B cell (primary cell): Measurements from ENCODE around the gene ATXN7L2. TPM values are rescaled to one million over a fixed set of nuclear protein-coding genes. Genes with fewer than 3 reads are reported as not detected.

Source experiments
- ATAC-seq: fragments of 200-7000 bp; cut with Tn5 transposase; one replicate; pipeline ENCODE4 v1.10.0; 2021; ENCODE audit warnings: low read depth, mild to moderate bottlenecking, moderate number of reproducible peaks, moderate library complexity
- CTCF ChIA-PET: fragments of 350-600 bp; sonication (Branson Sonifier 250); formaldehyde crosslinking; loops from one replicate; lab custom pipeline; 2021; ENCODE audit warnings: antibody characterized with exemption, inconsistent platforms; lab: Charles Lee
- POLR2A ChIA-PET: fragments of 350-600 bp; sonication (Branson Sonifier 250); formaldehyde crosslinking; loops from one replicate; lab custom pipeline; 2021; ENCODE audit warnings: antibody characterized with exemption; lab: Charles Lee
- DNase-seq: peaks from one replicate; pipeline ENCODE4 v3.0.0; 2013
- H2AFZ ChIP-seq: 2 replicates; pipeline ENCODE4 v1.6.1; 2012; ENCODE audit warnings: mild to moderate bottlenecking, low read depth, low read length; ENCODE audit not compliant: insufficient read depth, poor library complexity, severe bottlenecking
- H3K27ac ChIP-seq, 2 donors: 1 replicate in 1 of 2; 2 replicates in 1 of 2; pipeline ENCODE4 v1.5.1; 2012 to 2013; ENCODE audit warnings: low read length in 2 of 2, mild to moderate bottlenecking in 2 of 2, moderate library complexity in 1 of 2
- H3K27me3 ChIP-seq, 4 experiments: fragments of 200-600 bp in 1 of 4; sonication (generic) in 1 of 4; replicated peaks in 1 of 4; 1 replicate in 2 of 4; 2 replicates in 2 of 4; pipeline versions ENCODE4 v1.6.1 to v1.7.0; 2013 to 2016; ENCODE audit warnings: low read length in 3 of 4, mild to moderate bottlenecking in 2 of 4, mixed read lengths in 1 of 4, moderate library complexity in 1 of 4; ENCODE audit not compliant: insufficient read depth in 4 of 4, control insufficient read depth in 3 of 4; ENCODE audit errors: control extremely low read depth in 1 of 4
- H3K36me3 ChIP-seq, 2 experiments: replicated peaks in 1 of 2; 1 replicate in 1 of 2; 2 replicates in 1 of 2; pipeline versions ENCODE4 v1.6.1 to v1.7.1; 2013; ENCODE audit warnings: low read length in 1 of 2; ENCODE audit not compliant: insufficient read depth in 2 of 2, control insufficient read depth in 1 of 2; ENCODE audit errors: control extremely low read depth in 1 of 2, extremely low read depth in 1 of 2
- H3K4me1 ChIP-seq, 2 donors: fragments of 200-600 bp in 1 of 2; sonication (generic) in 1 of 2; 1 replicate in 1 of 2; 2 replicates in 1 of 2; pipeline versions ENCODE4 v1.5.1 to v1.6.1; 2013 to 2017; ENCODE audit warnings: low read length in 2 of 2; ENCODE audit not compliant: control insufficient read depth in 2 of 2, insufficient read depth in 2 of 2
- H3K4me2 ChIP-seq: replicated peaks from 2 replicates; pipeline ENCODE3; 2012; ENCODE audit warnings: mild to moderate bottlenecking, low read depth, low read length; ENCODE audit not compliant: poor library complexity, severe bottlenecking
- H3K4me3 ChIP-seq, 5 experiments: fragments of 200-600 bp in 1 of 5; sonication (generic) in 1 of 5; 1 replicate in 3 of 5; 2 replicates in 2 of 5; pipeline versions ENCODE4 v1.5.1 to v1.7.0; 2011 to 2016; ENCODE audit warnings: low read length in 4 of 5, mild to moderate bottlenecking in 4 of 5, low read depth in 2 of 5, control low read depth in 1 of 5, moderate library complexity in 1 of 5; ENCODE audit not compliant: insufficient read depth in 1 of 5; ENCODE audit errors: control extremely low read depth in 1 of 5, extremely low read depth in 1 of 5
- H3K79me2 ChIP-seq: fragments of 200-600 bp; sonication (generic); one replicate; pipeline ENCODE4 v1.6.0; 2016; ENCODE audit warnings: low read length; ENCODE audit not compliant: control insufficient read depth, insufficient read depth
- H3K9ac ChIP-seq: fragments of 200-600 bp; sonication (generic); 2 replicates; pipeline ENCODE4 v1.6.1; 2017; ENCODE audit warnings: mild to moderate bottlenecking, low read length, moderate library complexity
- H3K9me3 ChIP-seq, 3 donors: one replicate each; pipeline versions ENCODE4 v1.6.1 to v1.7.1; 2013; ENCODE audit warnings: low read length in 2 of 3; ENCODE audit not compliant: control insufficient read depth in 2 of 3, insufficient read depth in 1 of 3; ENCODE audit errors: control extremely low read depth in 1 of 3
- H4K20me1 ChIP-seq: 2 replicates; pipeline ENCODE4 v1.6.0; 2012; ENCODE audit warnings: mild to moderate bottlenecking, low read length; ENCODE audit not compliant: insufficient read depth, control insufficient read depth, poor library complexity, severe bottlenecking
- H3K27ac Mint-ChIP-seq: one replicate; pipeline ENCODE4 v1.8.0; 2021; ENCODE audit warnings: mixed read lengths
- H3K27me3 Mint-ChIP-seq: one replicate; pipeline ENCODE4 v1.8.0; 2021; ENCODE audit warnings: mixed read lengths
- H3K4me1 Mint-ChIP-seq: one replicate; pipeline ENCODE4 v1.8.0; 2021; ENCODE audit warnings: mixed read lengths
- H3K4me3 Mint-ChIP-seq: one replicate; pipeline ENCODE4 v1.8.0; 2021; ENCODE audit warnings: mixed read lengths
- H3K9me3 Mint-ChIP-seq: one replicate; pipeline ENCODE4 v1.8.0; 2022; ENCODE audit warnings: mixed read lengths; ENCODE audit not compliant: insufficient read depth
- EZH2 ChIP-seq: IDR thresholded peaks from 2 replicates; pipeline ENCODE4 v1.6.1; 2012; ENCODE audit warnings: borderline replicate concordance, low read depth, mild to moderate bottlenecking, moderate library complexity, low read length; ENCODE audit not compliant: insufficient read depth, poor library complexity, severe bottlenecking
- WGBS: methylation state at CpG from one replicate; pipeline ENCODE4 v1.1.5; 2013; ENCODE audit warnings: missing lambda C conversion rate; ENCODE audit not compliant: insufficient coverage; 5-methylcytosine and 5-hydroxymethylcytosine counted together
- intact Hi-C: fragments of 100-400 bp; cut with micrococcal nuclease; formaldehyde crosslinking; loops from one replicate; pipeline ENCODE4 v1.10.0; 2022
- polyA plus RNA-seq: library from polyadenylated mRNA; depleted of rRNA; stranded (reverse); fragments of >200 nt; gene quantifications from 2 replicates; pipeline ENCODE4 v1.2.3, GENCODE V29; 2012
- total RNA-seq, 2 donors: library from RNA; stranded (reverse); fragments of 120-200 nt in 1 of 2; gene quantifications; 1 replicate in 1 of 2; 2 replicates in 1 of 2; pipeline versions ENCODE4 v1.2.3 to v1.2.4, GENCODE V29; 2013 to 2022
- TF ChIP-seq, protein P1 (sequence below): fragments of 200-600 bp; IDR thresholded peaks from one replicate; pipeline ENCODE4 v1.8.0; 2022; ENCODE audit warnings: antibody characterized with exemption, mild to moderate bottlenecking

ATXN7L2 gene
- total and polyA plus RNA-seq, 2 donors (not counting 1 experiment from before 2014, with no cell fraction given) = 10.9 to 12.4 TPM

DNA sequence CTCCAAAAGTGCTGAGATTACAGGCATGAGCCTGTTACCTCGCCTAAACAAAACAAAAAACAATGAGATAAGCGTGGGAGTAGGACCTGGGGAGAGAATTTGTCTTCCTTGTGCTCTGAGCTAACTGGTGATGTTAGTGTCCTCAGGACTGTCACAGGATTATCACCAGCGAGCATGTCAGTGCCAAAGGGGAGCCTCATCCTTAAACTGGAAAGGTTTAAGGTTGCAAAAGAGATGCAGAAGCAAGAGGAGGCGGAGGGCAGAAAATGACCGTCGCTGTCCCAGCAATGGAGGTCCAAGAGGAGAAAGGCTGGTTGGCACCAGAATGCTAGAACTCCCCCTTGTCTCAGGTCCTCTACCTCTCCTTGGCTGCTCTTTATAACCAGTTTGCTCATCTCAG is 13.5 kb upstream of the ATXN7L2 start:
- Histone ChIP-seq H3K4me3 (no peak overlapping the region), H3K9ac (no peak overlapping the region), H3K79me2 (no peaks in the 10 kb centered on the region), H3K36me3 (no peaks in the 10 kb centered on the region), H3K27me3 (peaks cover 0 to 66% (median 41%) of the 10 kb centered on the region in 4 experiments), H2AFZ (no peak overlapping the region), H3K9me3 (peaks cover 0 to 8% (median 1%) of the 10 kb centered on the region in 3 donors), H3K4me1 (peaks cover 13% of the 10 kb centered on the region in 2 donors), H3K27ac (no peak overlapping the region), H4K20me1 (no peaks in the 10 kb centered on the region), H3K4me2 (no peak overlapping the region)
- no peak for DNase-seq
- peaks cover 8% of the 10 kb centered on the region for H3K4me1 Mint-ChIP-seq
- POLR2A ChIA-PET = no interaction called here
- no peak for ATAC-seq
- H3K27ac Mint-ChIP-seq = no peak overlapping the region
- no peaks in the 10 kb centered on the region for H3K9me3 Mint-ChIP-seq
- TF ChIP-seq EZH2 = no peak
- TF ChIP-seq, protein P1, sequence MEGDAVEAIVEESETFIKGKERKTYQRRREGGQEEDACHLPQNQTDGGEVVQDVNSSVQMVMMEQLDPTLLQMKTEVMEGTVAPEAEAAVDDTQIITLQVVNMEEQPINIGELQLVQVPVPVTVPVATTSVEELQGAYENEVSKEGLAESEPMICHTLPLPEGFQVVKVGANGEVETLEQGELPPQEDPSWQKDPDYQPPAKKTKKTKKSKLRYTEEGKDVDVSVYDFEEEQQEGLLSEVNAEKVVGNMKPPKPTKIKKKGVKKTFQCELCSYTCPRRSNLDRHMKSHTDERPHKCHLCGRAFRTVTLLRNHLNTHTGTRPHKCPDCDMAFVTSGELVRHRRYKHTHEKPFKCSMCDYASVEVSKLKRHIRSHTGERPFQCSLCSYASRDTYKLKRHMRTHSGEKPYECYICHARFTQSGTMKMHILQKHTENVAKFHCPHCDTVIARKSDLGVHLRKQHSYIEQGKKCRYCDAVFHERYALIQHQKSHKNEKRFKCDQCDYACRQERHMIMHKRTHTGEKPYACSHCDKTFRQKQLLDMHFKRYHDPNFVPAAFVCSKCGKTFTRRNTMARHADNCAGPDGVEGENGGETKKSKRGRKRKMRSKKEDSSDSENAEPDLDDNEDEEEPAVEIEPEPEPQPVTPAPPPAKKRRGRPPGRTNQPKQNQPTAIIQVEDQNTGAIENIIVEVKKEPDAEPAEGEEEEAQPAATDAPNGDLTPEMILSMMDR = no peak
- peaks cover 55% of the 10 kb centered on the region for H3K27me3 Mint-ChIP-seq
- WGBS = 70% methylated on average over 4 of the region's 6 CpGs
- intact Hi-C loops = no loop called here
- CTCF ChIA-PET = interaction anchor here (0.6 to 1.2 kb wide), 3 partner anchors 13 to 471 kb away, joined by 4 to 5 read pairs (median 4); no protein-coding TSS in a partner anchor
- H3K4me3 Mint-ChIP-seq = no peak overlapping the region

DNA sequence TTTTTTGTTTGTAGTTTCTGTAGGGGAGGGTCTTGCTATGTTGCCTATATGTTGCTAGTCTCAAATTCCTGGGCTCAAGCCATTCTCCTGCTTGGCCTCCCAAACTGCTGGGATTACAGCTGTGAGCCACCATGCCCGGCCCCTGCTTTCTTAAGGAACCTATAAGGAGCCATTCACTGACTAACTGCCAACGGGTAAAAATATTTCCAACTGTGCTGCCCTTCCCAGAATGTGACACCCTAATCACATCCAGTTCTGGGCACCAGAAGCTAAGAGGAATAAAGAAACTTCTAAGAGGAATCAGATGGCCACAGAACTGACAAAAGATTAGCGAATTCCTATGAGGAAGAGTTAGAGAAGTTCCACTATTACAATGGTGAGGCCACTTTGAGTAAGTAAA is 10.9 kb upstream of the ATXN7L2 start:
- CTCF ChIA-PET = no interaction called here
- H3K27ac Mint-ChIP-seq = no peak overlapping the region

More for the DNA sequence above, 10.9 kb upstream of the ATXN7L2 start:
- H3K4me3 ChIP-seq = no peak overlapping the region
- H3K4me1 ChIP-seq = no peaks in the 10 kb centered on the region
- peaks cover 0 to 67% (median 39%) of the 10 kb centered on the region in 4 experiments for H3K27me3 ChIP-seq
- POLR2A ChIA-PET = no interaction called here
- ATAC-seq (no peak), DNase-seq (no peak)
- no peak overlapping the region for H3K27ac ChIP-seq
- Mint-ChIP-seq H3K9me3 (no peaks in the 10 kb centered on the region), H3K4me1 (no peaks in the 10 kb centered on the region), H3K4me3 (no peak overlapping the region), H3K27me3 (peaks cover 66% of the 10 kb centered on the region)
- H3K79me2 ChIP-seq = no peaks in the 10 kb centered on the region
- H3K36me3 ChIP-seq = no peaks in the 10 kb centered on the region
- no peak overlapping the region for H2AFZ ChIP-seq
- intact Hi-C loops = no loop called here
- no peaks in the 10 kb centered on the region for H4K20me1 ChIP-seq
- no peak overlapping the region for H3K4me2 ChIP-seq
- 64% methylated on average over 3 of the region's 3 CpGs for WGBS
- H3K9ac ChIP-seq = no peak overlapping the region
- TF ChIP-seq, protein P1 = no peak
- no peak for TF ChIP-seq EZH2
- H3K9me3 ChIP-seq = peaks cover 0 to 1% (median 1%) of the 10 kb centered on the region in 3 donors
